Muscle layer of duodenum (tissue), 2 donors: Measurements from ENCODE around the gene PAQR9.

Source experiments
- H3K27ac ChIP-seq: one replicate; pipeline ENCODE4 v1.7.0; 2013; ENCODE audit warnings: mild to moderate bottlenecking, low read length
- H3K27me3 ChIP-seq: one replicate; pipeline ENCODE4 v1.7.0; 2013; ENCODE audit warnings: low read depth, mild to moderate bottlenecking, control low read depth, low read length
- H3K36me3 ChIP-seq, 2 donors: one replicate each; pipeline ENCODE4 v1.7.0; 2013; ENCODE audit warnings: low read length in 2 of 2, control low read depth in 1 of 2, mild to moderate bottlenecking in 1 of 2; ENCODE audit not compliant: insufficient read depth in 2 of 2, control insufficient read depth in 1 of 2
- H3K4me1 ChIP-seq, 2 donors: one replicate each; pipeline ENCODE4 v1.7.0; 2013; ENCODE audit warnings: low read length in 2 of 2, mild to moderate bottlenecking in 2 of 2, control low read depth in 1 of 2, moderate library complexity in 1 of 2; ENCODE audit not compliant: insufficient read depth in 2 of 2, control insufficient read depth in 1 of 2
- H3K4me3 ChIP-seq, 2 donors: one replicate each; pipeline ENCODE4 v1.7.0; 2013; ENCODE audit warnings: low read length in 2 of 2, low read depth in 1 of 2, mild to moderate bottlenecking in 1 of 2
- H3K9me3 ChIP-seq, 2 donors: one replicate each; pipeline ENCODE4 v1.7.0; 2013; ENCODE audit warnings: low read length in 2 of 2, control low read depth in 1 of 2, mild to moderate bottlenecking in 1 of 2; ENCODE audit not compliant: control insufficient read depth in 1 of 2
- donor health status: healthy.

PAQR9 gene

DNA sequence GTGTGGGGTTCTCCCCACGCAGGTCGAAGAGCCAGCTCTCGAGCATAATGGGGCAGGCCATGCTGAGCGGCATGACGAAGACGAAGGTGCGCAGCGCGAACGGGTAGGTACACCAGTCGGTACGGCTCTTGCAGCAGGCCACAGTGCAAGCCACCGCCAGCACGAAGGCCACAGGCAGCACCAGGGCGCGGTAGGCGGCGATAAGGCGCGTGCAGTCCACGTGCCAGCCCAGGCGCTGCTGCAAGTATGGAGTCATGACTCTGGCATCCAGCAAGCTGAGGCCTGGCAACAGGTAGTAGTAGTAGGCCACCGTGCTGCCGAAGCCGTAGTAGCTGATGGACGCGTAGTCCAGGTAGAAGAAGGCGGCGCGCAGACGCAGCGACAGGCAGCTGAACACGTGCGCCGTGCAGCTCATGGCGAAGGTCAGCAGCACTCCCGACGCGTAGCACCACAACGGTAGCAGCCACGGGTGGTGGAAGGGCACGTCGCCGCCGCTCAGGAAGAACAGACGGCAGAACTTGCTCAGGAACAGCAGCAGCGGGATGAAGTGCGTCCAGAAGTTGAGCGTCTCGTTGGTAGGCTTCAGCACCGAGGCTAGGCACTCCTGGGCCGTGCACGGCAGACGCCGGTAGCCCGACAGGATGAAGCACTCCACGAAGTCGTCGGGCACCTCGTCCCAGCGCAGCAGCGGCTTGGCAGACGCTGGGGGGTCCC, 797 bp downstream of the PAQR9 start:
- peak overlapping the region in 1 of 2 donors; percentile 75 for H3K4me3 ChIP-seq
- no peaks in the 10 kb centered on the region for H3K9me3 ChIP-seq
- H3K4me1 ChIP-seq = peaks cover 0 to 8% of the 10 kb centered on the region in 2 donors
- H3K36me3 ChIP-seq = no peaks in the 10 kb centered on the region
- no peak overlapping the region for H3K27ac ChIP-seq
- H3K27me3 ChIP-seq = peaks cover 34% of the 10 kb centered on the region

- H3K27me3 ChIP-seq = peaks cover 34% of the 10 kb centered on the region
- no peaks in the 10 kb centered on the region for H3K9me3 ChIP-seq
- H3K36me3 ChIP-seq = no peaks in the 10 kb centered on the region
- H3K4me1 ChIP-seq = peaks cover 0 to 8% of the 10 kb centered on the region in 2 donors
- no peak overlapping the region for H3K27ac ChIP-seq
- no peak overlapping the region for H3K4me3 ChIP-seq
Observed at GRCh38 chr3:142962175-142962519, 1.3 kb downstream of the PAQR9 start.

DNA sequence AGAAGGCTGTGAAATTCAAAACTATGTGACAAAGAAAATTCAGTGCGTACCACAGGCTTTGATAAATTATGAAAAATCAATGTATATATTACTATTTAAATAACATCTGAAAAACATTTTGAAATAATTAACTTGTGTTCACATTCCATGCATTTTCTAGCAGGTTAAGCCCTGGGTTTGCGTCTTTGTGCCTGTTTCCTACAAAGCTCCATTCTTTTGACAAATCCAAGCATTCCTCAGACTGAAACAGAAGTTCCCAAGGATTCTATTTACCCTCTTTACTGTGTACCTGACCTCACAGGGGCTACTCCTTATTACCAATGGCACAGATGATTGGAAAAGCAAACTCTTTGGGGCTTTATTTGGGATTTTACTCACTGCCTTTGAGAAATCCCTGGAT, 1.9 kb downstream of the PAQR9 start:
- Histone ChIP-seq H3K4me1 (peaks cover 0 to 8% of the 10 kb centered on the region in 2 donors), H3K4me3 (no peak overlapping the region), H3K27me3 (peaks cover 33% of the 10 kb centered on the region)

GRCh38 chr3:142960322-142960850, 3.1 kb downstream of the PAQR9 start:
- Histone ChIP-seq H3K27me3 (peaks cover 28% of the 10 kb centered on the region), H3K4me1 (peaks cover 0 to 8% of the 10 kb centered on the region in 2 donors), H3K36me3 (no peaks in the 10 kb centered on the region), H3K27ac (no peak overlapping the region), H3K9me3 (no peaks in the 10 kb centered on the region), H3K4me3 (no peak overlapping the region)

More for the DNA sequence above, 1.9 kb downstream of the PAQR9 start:
- no peaks in the 10 kb centered on the region for H3K9me3 ChIP-seq
- no peak overlapping the region for H3K27ac ChIP-seq
- no peaks in the 10 kb centered on the region for H3K36me3 ChIP-seq

DNA sequence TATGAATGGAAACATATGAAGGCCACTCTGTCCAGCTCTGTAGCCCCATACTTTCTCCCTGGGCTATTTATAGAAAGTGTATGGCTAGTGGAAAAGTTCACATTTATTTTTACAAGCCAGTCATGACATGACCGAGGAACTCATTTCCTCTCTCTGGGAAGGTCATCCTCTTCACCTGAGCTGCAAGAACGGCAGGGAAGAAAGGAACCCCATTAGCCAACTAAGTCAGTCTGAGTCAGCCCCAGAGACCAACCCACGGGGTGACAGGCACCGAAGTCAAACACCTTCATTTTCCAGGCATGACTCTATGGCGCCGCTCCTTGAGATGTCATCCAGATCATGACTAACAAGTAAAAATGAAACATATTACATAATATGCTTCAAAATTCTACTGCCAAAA, 4.8 kb downstream of the PAQR9 start:
- no peak overlapping the region for H3K4me3 ChIP-seq
- no peaks in the 10 kb centered on the region for H3K36me3 ChIP-seq
- H3K27me3 ChIP-seq = peaks cover 25% of the 10 kb centered on the region
- H3K9me3 ChIP-seq = no peaks in the 10 kb centered on the region
- no peak overlapping the region for H3K27ac ChIP-seq
- H3K4me1 ChIP-seq = peaks cover 0 to 8% of the 10 kb centered on the region in 2 donors

DNA sequence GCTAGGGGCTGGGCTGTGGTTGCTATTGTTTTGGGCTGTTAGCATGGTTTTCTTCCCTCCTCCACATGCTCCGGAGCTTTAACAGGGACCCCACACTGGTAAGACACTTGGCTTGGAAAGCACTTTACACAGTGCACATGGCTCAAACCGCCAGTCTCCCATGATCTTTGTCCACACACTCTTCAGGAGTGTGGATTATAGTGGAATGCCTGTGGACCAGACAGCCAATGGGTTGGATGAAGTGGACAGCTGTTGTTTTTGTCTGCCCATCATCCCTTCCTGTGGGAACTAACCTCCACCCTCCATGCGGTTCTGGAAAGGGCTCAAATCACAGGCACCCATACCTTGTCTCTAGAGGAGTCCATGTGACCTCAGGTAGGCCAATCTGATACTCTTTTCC, 10.0 kb downstream of the PAQR9 start:
- H3K36me3 ChIP-seq = no peaks in the 10 kb centered on the region
- H3K4me1 ChIP-seq = no peaks in the 10 kb centered on the region
- no peaks in the 10 kb centered on the region for H3K9me3 ChIP-seq
- H3K27me3 ChIP-seq = peaks cover under 1% of the 10 kb centered on the region
- H3K27ac ChIP-seq = no peak overlapping the region
- H3K4me3 ChIP-seq = no peak overlapping the region

DNA sequence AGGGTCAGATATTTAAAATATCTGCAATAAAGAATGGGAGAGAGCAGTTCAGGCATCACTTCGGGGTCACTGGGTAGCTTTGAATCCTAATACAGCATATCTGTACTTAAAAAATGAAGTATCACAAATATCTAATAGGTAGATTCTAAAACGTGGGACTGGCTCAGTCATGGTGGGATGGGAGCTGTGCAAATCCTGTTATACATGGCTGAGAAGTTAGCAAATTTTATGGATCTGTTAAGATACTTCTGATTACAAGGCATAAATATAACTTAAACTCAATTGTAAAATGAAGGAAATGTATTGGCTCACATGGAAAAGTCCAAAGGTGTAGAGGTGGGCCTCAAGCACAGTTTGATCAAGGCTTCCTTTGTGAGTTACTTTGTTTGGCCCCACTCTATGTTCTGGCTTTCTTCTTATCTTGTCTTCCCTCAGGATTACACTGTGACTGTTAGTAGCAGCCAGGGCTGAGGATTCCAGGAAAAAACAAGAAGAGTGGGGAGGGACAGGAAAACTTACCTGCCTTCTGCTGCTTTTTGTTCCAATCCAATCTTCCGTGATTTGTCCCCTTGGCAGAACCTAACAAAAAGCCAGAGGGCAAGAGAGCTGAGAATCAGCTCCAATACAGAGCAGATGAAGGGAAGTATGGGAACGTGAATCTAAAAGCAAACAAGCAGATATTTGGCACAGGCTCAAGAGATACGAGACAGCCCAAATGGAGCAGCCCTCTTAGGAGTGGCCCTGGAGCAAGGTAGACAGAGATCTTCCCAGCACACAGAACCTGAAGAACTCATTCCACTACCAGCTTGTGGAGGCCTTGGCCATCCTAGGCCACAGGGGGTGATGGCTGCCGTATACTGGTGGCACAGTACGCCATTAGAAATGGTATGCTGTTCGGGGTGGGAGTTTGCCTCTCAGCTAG, 10.9 kb downstream of the PAQR9 start:
- peaks cover 0 to under 1% of the 10 kb centered on the region in 2 donors for H3K4me1 ChIP-seq
- H3K36me3 ChIP-seq = no peaks in the 10 kb centered on the region
- H3K27me3 ChIP-seq = peaks cover 8% of the 10 kb centered on the region
- H3K4me3 ChIP-seq = no peak overlapping the region
- no peaks in the 10 kb centered on the region for H3K9me3 ChIP-seq
- H3K27ac ChIP-seq = no peak overlapping the region

DNA sequence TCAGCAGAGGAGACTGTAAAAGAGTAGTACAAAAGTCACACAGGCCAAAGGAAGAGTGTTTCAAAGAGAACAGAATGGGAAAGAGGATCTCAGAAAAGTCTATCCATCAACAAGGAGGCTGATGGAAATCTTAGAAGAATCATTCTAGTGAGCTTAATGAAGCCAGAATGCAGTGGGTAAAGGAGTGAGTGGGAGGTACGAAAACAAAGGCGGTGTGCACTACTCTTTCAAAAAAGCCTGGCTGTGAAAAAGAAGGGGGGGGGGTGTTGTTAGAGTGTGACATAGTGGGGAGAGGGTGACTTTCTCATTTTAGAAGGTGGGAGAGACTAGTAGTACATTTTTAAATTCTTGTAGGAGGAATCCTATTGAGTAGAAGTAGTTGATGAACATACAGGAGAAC, 11.7 kb downstream of the PAQR9 start:
- Histone ChIP-seq H3K27ac (no peak overlapping the region), H3K4me3 (no peak overlapping the region), H3K4me1 (peaks cover 0 to 5% of the 10 kb centered on the region in 2 donors), H3K9me3 (no peaks in the 10 kb centered on the region), H3K27me3 (peaks cover 15% of the 10 kb centered on the region), H3K36me3 (no peaks in the 10 kb centered on the region)

DNA sequence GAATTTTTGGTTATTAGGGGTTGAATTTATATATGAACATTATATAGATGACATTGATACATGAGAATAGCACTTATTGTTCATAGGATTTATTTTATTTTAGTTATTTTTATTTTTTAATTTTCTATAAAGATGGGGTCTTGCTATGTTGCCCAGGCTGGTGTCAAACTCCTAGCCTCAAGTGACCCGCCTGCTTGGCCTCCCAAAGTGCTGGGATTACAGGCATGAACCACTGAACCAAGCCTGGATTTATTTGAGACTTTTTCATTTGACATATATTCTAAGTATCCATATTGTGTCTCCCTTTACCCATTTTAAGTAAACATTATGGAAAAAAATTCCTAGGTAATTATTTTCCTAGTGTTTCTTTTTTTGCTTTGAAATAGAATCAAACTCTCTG, 12.5 kb downstream of the PAQR9 start:
- Histone ChIP-seq H3K4me1 (peaks cover 0 to 5% of the 10 kb centered on the region in 2 donors), H3K4me3 (no peak overlapping the region), H3K27me3 (peaks cover 17% of the 10 kb centered on the region), H3K27ac (no peak overlapping the region), H3K36me3 (no peaks in the 10 kb centered on the region), H3K9me3 (no peaks in the 10 kb centered on the region)

DNA sequence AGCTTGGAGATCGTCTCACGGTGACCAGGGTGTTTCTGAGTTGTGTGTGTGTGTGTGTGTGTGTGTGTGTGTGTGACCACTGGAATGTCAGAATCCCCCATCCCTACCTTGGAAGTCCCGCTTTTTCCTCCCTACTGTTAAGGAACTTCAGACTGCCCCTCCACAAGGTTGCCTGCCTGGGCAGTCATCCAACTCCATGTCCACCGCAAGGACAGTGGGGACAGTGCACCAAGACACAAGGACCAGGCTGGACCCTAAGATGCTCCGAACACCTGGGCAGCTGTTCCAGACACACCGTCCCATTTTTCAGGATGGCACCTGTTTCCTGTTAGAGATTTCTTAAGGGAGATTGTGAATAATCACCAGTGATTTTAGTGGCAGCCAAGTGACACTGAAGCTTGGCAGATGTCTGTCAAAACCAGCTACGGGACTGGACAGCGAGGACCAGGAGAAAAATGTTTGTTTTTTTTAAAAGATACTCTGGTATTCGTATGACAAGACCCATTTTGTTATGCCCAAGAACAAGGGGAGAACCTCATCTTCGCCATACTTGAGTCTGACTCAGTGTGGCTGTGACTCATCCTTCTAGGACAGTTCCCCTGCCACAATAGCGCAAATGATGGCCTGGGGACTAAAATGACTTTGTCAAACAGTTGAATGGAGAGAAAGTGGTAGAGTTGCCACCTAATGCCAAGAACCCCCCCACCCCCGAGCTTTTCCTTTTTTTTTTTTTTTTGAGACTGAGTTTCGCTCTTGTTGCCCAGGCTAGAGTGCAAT, 15.5 kb downstream of the PAQR9 start:
- Histone ChIP-seq H3K9me3 (no peaks in the 10 kb centered on the region), H3K4me3 (no peak overlapping the region), H3K27ac (no peak overlapping the region), H3K36me3 (no peaks in the 10 kb centered on the region), H3K4me1 (peaks cover 0 to 5% of the 10 kb centered on the region in 2 donors), H3K27me3 (peaks cover 17% of the 10 kb centered on the region)

DNA sequence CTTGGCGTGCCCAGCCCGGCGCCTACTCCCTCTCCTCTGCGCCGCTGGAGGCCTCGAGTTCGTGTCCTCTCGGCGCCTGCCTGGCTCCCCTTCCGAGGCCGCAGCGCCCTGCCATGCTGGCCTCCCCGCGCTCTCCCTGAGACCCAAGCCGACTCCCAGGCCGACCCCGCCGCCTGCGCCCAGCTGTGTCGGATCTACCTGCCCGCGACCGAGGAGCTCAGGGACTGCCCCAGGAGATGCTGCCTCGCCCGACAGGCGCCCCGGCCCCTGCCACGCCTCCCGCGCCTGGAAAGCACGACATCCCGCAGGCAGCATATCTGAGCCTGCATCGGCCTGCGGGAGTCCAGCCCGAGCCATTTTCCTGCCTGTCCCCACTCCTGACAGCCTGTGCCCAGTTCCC, 16.1 kb downstream of the PAQR9 start:
- H3K4me3 ChIP-seq = peak overlapping the region in 1 of 2 donors; percentile 41
- H3K27ac ChIP-seq = no peak overlapping the region
- peaks cover 17% of the 10 kb centered on the region for H3K27me3 ChIP-seq
- no peaks in the 10 kb centered on the region for H3K9me3 ChIP-seq
- no peaks in the 10 kb centered on the region for H3K36me3 ChIP-seq
- H3K4me1 ChIP-seq = peaks cover 0 to 5% of the 10 kb centered on the region in 2 donors
